ENCODE measurements around the gene RAC3.

The RAC3 gene

GRCh38 chr17:81999587-81999975 is 31.9 kb upstream of the RAC3 start:
- no peak for FAIRE-seq

GRCh38 chr17:81999976-82000802 is 31.3 kb upstream of the RAC3 start:
- no peak for FAIRE-seq

- no peak for FAIRE-seq
Measured at GRCh38 chr17:82000803-82001570, 30.5 kb upstream of the RAC3 start.

- FAIRE-seq, result no peak
Measured at GRCh38 chr17:82001571-82002056, 29.9 kb upstream of the RAC3 start.

- no peak for FAIRE-seq
Measured at GRCh38 chr17:82003411-82004381, 27.8 kb upstream of the RAC3 start.

- FAIRE-seq, result no peak
Measured at GRCh38 chr17:82004517-82005455, 26.7 kb upstream of the RAC3 start.

GRCh38 chr17:82005701-82006348 is 25.7 kb upstream of the RAC3 start:
- no peak for FAIRE-seq

- no peak for FAIRE-seq
Measured at GRCh38 chr17:82006468-82007227, 24.8 kb upstream of the RAC3 start.

GRCh38 chr17:82007228-82007494 is 24.3 kb upstream of the RAC3 start:
- FAIRE-seq, result no peak

GRCh38 chr17:82007495-82008257 is 23.8 kb upstream of the RAC3 start:
- no peak for FAIRE-seq

GRCh38 chr17:82008258-82008940 is 23.1 kb upstream of the RAC3 start:
- no peak for FAIRE-seq

GRCh38 chr17:82008941-82009405 is 22.5 kb upstream of the RAC3 start:
- FAIRE-seq, result no peak

- no peak for FAIRE-seq
Measured at GRCh38 chr17:82009413-82009812, 22.1 kb upstream of the RAC3 start.

GRCh38 chr17:82010575-82011525 is 20.6 kb upstream of the RAC3 start:
- no peak for FAIRE-seq

- FAIRE-seq, result no peak
Measured at GRCh38 chr17:82011617-82012187, 19.8 kb upstream of the RAC3 start.

GRCh38 chr17:82012261-82012639 is 19.2 kb upstream of the RAC3 start:
- FAIRE-seq, result no peak

GRCh38 chr17:82012640-82013295 is 18.7 kb upstream of the RAC3 start:
- no peak for FAIRE-seq

Measured in endometrium (tissue), 2 donors.